B cell (primary cell): Measurements from ENCODE around the gene GTF2A1L. TPM values are rescaled to one million over a fixed set of nuclear protein-coding genes. Genes with fewer than 3 reads are reported as not detected.

Experiments used
- ATAC-seq: fragments of 200-7000 bp; cut with Tn5 transposase; one replicate; pipeline ENCODE4 v1.10.0; 2021; ENCODE audit warnings: low read depth, mild to moderate bottlenecking, moderate number of reproducible peaks, moderate library complexity
- CTCF ChIA-PET: fragments of 350-600 bp; sonication (Branson Sonifier 250); formaldehyde crosslinking; loops from one replicate; lab custom pipeline; 2021; ENCODE audit warnings: antibody characterized with exemption, inconsistent platforms; lab: Charles Lee
- POLR2A ChIA-PET: fragments of 350-600 bp; sonication (Branson Sonifier 250); formaldehyde crosslinking; loops from one replicate; lab custom pipeline; 2021; ENCODE audit warnings: antibody characterized with exemption; lab: Charles Lee
- DNase-seq: peaks from one replicate; pipeline ENCODE4 v3.0.0; 2013
- H2AFZ ChIP-seq: 2 replicates; pipeline ENCODE4 v1.6.1; 2012; ENCODE audit warnings: mild to moderate bottlenecking, low read depth, low read length; ENCODE audit not compliant: insufficient read depth, poor library complexity, severe bottlenecking
- H3K27ac ChIP-seq, 2 donors: 1 replicate in 1 of 2; 2 replicates in 1 of 2; pipeline ENCODE4 v1.5.1; 2012 to 2013; ENCODE audit warnings: low read length in 2 of 2, mild to moderate bottlenecking in 2 of 2, moderate library complexity in 1 of 2
- H3K27me3 ChIP-seq, 4 experiments: fragments of 200-600 bp in 1 of 4; sonication (generic) in 1 of 4; replicated peaks in 1 of 4; 1 replicate in 2 of 4; 2 replicates in 2 of 4; pipeline versions ENCODE4 v1.6.1 to v1.7.0; 2013 to 2016; ENCODE audit warnings: low read length in 3 of 4, mild to moderate bottlenecking in 2 of 4, mixed read lengths in 1 of 4, moderate library complexity in 1 of 4; ENCODE audit not compliant: insufficient read depth in 4 of 4, control insufficient read depth in 3 of 4; ENCODE audit errors: control extremely low read depth in 1 of 4
- H3K36me3 ChIP-seq, 2 experiments: replicated peaks in 1 of 2; 1 replicate in 1 of 2; 2 replicates in 1 of 2; pipeline versions ENCODE4 v1.6.1 to v1.7.1; 2013; ENCODE audit warnings: low read length in 1 of 2; ENCODE audit not compliant: insufficient read depth in 2 of 2, control insufficient read depth in 1 of 2; ENCODE audit errors: control extremely low read depth in 1 of 2, extremely low read depth in 1 of 2
- H3K4me1 ChIP-seq, 2 donors: fragments of 200-600 bp in 1 of 2; sonication (generic) in 1 of 2; 1 replicate in 1 of 2; 2 replicates in 1 of 2; pipeline versions ENCODE4 v1.5.1 to v1.6.1; 2013 to 2017; ENCODE audit warnings: low read length in 2 of 2; ENCODE audit not compliant: control insufficient read depth in 2 of 2, insufficient read depth in 2 of 2
- H3K4me2 ChIP-seq: replicated peaks from 2 replicates; pipeline ENCODE3; 2012; ENCODE audit warnings: mild to moderate bottlenecking, low read depth, low read length; ENCODE audit not compliant: poor library complexity, severe bottlenecking
- H3K4me3 ChIP-seq, 5 experiments: fragments of 200-600 bp in 1 of 5; sonication (generic) in 1 of 5; 1 replicate in 3 of 5; 2 replicates in 2 of 5; pipeline versions ENCODE4 v1.5.1 to v1.7.0; 2011 to 2016; ENCODE audit warnings: low read length in 4 of 5, mild to moderate bottlenecking in 4 of 5, low read depth in 2 of 5, control low read depth in 1 of 5, moderate library complexity in 1 of 5; ENCODE audit not compliant: insufficient read depth in 1 of 5; ENCODE audit errors: control extremely low read depth in 1 of 5, extremely low read depth in 1 of 5
- H3K79me2 ChIP-seq: fragments of 200-600 bp; sonication (generic); one replicate; pipeline ENCODE4 v1.6.0; 2016; ENCODE audit warnings: low read length; ENCODE audit not compliant: control insufficient read depth, insufficient read depth
- H3K9ac ChIP-seq: fragments of 200-600 bp; sonication (generic); 2 replicates; pipeline ENCODE4 v1.6.1; 2017; ENCODE audit warnings: mild to moderate bottlenecking, low read length, moderate library complexity
- H3K9me3 ChIP-seq, 3 donors: one replicate each; pipeline versions ENCODE4 v1.6.1 to v1.7.1; 2013; ENCODE audit warnings: low read length in 2 of 3; ENCODE audit not compliant: control insufficient read depth in 2 of 3, insufficient read depth in 1 of 3; ENCODE audit errors: control extremely low read depth in 1 of 3
- H4K20me1 ChIP-seq: 2 replicates; pipeline ENCODE4 v1.6.0; 2012; ENCODE audit warnings: mild to moderate bottlenecking, low read length; ENCODE audit not compliant: insufficient read depth, control insufficient read depth, poor library complexity, severe bottlenecking
- H3K27ac Mint-ChIP-seq: one replicate; pipeline ENCODE4 v1.8.0; 2021; ENCODE audit warnings: mixed read lengths
- H3K27me3 Mint-ChIP-seq: one replicate; pipeline ENCODE4 v1.8.0; 2021; ENCODE audit warnings: mixed read lengths
- H3K4me1 Mint-ChIP-seq: one replicate; pipeline ENCODE4 v1.8.0; 2021; ENCODE audit warnings: mixed read lengths
- H3K4me3 Mint-ChIP-seq: one replicate; pipeline ENCODE4 v1.8.0; 2021; ENCODE audit warnings: mixed read lengths
- H3K9me3 Mint-ChIP-seq: one replicate; pipeline ENCODE4 v1.8.0; 2022; ENCODE audit warnings: mixed read lengths; ENCODE audit not compliant: insufficient read depth
- EZH2 ChIP-seq: IDR thresholded peaks from 2 replicates; pipeline ENCODE4 v1.6.1; 2012; ENCODE audit warnings: borderline replicate concordance, low read depth, mild to moderate bottlenecking, moderate library complexity, low read length; ENCODE audit not compliant: insufficient read depth, poor library complexity, severe bottlenecking
- WGBS: methylation state at CpG from one replicate; pipeline ENCODE4 v1.1.5; 2013; ENCODE audit warnings: missing lambda C conversion rate; ENCODE audit not compliant: insufficient coverage; 5-methylcytosine and 5-hydroxymethylcytosine counted together
- intact Hi-C: fragments of 100-400 bp; cut with micrococcal nuclease; formaldehyde crosslinking; loops from one replicate; pipeline ENCODE4 v1.10.0; 2022
- polyA minus RNA-seq: library from RNA; depleted of rRNA, polyadenylated mRNA; stranded (reverse); fragments of >200 nt; gene quantifications from 2 replicates; pipeline ENCODE4 v1.2.3, GENCODE V29; 2012
- polyA plus RNA-seq: library from polyadenylated mRNA; depleted of rRNA; stranded (reverse); fragments of >200 nt; gene quantifications from 2 replicates; pipeline ENCODE4 v1.2.3, GENCODE V29; 2012
- total RNA-seq, 2 donors: library from RNA; stranded (reverse); fragments of 120-200 nt in 1 of 2; gene quantifications; 1 replicate in 1 of 2; 2 replicates in 1 of 2; pipeline versions ENCODE4 v1.2.3 to v1.2.4, GENCODE V29; 2013 to 2022
- TF ChIP-seq, protein P1 (sequence below): fragments of 200-600 bp; IDR thresholded peaks from one replicate; pipeline ENCODE4 v1.8.0; 2022; ENCODE audit warnings: antibody characterized with exemption, mild to moderate bottlenecking

GTF2A1L gene, protein sequence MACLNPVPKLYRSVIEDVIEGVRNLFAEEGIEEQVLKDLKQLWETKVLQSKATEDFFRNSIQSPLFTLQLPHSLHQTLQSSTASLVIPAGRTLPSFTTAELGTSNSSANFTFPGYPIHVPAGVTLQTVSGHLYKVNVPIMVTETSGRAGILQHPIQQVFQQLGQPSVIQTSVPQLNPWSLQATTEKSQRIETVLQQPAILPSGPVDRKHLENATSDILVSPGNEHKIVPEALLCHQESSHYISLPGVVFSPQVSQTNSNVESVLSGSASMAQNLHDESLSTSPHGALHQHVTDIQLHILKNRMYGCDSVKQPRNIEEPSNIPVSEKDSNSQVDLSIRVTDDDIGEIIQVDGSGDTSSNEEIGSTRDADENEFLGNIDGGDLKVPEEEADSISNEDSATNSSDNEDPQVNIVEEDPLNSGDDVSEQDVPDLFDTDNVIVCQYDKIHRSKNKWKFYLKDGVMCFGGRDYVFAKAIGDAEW
- not detected in 2 replicates for total RNA-seq
- total RNA-seq (2013): 0.12 TPM
- polyA plus RNA-seq: not detected in 2 replicates
- polyA minus RNA-seq: not detected in 2 replicates

DNA sequence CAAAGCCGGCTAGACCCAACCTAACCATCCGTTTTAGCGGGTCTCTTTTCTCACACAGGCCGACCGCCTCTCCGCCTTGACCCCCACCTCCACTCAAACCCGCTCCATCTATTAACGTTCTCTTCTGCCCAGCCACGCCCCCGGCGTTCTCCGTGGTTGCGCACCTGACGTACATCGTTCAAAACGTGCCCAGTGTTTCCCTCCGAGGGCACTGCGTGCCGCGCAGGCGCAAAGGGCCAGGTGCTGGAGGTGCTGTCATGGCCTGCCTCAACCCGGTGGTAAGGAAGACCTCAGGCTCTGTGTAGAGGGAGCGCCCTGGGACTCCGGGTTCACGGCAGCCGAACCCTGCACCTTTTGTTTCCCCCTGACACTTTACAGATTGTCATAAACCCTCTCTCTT lies at the start of gene GTF2A1L:
Gene GTF2A1L (plus strand): TSS at position 239 of the 400 bp plus-strand sequence. CDS start 19 bp downstream, at position 258.
- Mint-ChIP-seq H3K4me1 (no peaks in the 10 kb centered on the region), H3K27ac (no peak within 1 kb of the TSS), H3K27me3 (peaks cover 12% of the 10 kb centered on the region), H3K4me3 (no peak within 1 kb of the TSS), H3K9me3 (no peaks in the 10 kb centered on the region)
- ChIA-PET POLR2A (no interaction called here), CTCF (no interaction called here)
- Histone ChIP-seq H3K79me2 (no peaks in the 10 kb centered on the region), H3K36me3 (no peaks in the 10 kb centered on the region), H3K4me1 (no peaks in the 10 kb centered on the region), H2AFZ (no peak within 1 kb of the TSS), H4K20me1 (no peaks in the 10 kb centered on the region), H3K4me3 (no peak within 1 kb of the TSS), H3K27me3 (peaks cover 0 to 3% (median 0%) of the 10 kb centered on the region in 4 experiments), H3K4me2 (no peak within 1 kb of the TSS), H3K9me3 (peaks cover 0 to 6% (median 0%) of the 10 kb centered on the region in 3 donors), H3K9ac (no peak within 1 kb of the TSS), H3K27ac (no peak within 1 kb of the TSS)
- TF ChIP-seq EZH2: no peak
- TF ChIP-seq, protein P1, sequence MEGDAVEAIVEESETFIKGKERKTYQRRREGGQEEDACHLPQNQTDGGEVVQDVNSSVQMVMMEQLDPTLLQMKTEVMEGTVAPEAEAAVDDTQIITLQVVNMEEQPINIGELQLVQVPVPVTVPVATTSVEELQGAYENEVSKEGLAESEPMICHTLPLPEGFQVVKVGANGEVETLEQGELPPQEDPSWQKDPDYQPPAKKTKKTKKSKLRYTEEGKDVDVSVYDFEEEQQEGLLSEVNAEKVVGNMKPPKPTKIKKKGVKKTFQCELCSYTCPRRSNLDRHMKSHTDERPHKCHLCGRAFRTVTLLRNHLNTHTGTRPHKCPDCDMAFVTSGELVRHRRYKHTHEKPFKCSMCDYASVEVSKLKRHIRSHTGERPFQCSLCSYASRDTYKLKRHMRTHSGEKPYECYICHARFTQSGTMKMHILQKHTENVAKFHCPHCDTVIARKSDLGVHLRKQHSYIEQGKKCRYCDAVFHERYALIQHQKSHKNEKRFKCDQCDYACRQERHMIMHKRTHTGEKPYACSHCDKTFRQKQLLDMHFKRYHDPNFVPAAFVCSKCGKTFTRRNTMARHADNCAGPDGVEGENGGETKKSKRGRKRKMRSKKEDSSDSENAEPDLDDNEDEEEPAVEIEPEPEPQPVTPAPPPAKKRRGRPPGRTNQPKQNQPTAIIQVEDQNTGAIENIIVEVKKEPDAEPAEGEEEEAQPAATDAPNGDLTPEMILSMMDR: no peak
- intact Hi-C loops: no loop called here
- 72% methylated on average over 22 of the region's 26 CpGs for WGBS
- ATAC-seq (no peak), DNase-seq (no peak)

DNA sequence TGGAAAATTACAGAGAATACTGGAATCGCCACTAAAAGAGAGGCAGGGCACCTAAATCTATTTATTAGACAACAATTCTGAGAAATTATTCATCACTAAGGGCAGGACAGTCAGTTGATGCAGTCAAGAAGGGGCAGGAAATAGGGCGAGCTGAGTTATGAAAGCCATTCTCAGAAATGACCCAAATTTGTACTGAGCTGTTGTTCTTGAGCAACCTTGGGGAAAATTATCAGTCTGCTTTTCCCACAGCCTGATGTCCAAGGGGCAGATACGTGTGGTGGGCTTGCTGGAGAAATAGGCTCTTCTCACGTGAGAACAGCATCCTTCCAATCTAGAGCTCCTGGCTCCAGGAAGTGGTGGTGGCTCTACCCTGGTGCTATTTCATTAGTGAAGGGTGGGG lies 49.1 kb upstream of the GTF2A1L start:
- TF ChIP-seq, protein P1: no peak
- TF ChIP-seq EZH2: no peak
- Histone ChIP-seq H2AFZ (no peak overlapping the region), H3K27me3 (peaks cover 0 to 3% (median 0%) of the 10 kb centered on the region in 4 experiments), H3K79me2 (no peaks in the 10 kb centered on the region), H3K9me3 (no peaks in the 10 kb centered on the region), H3K4me3 (no peak overlapping the region), H3K36me3 (no peaks in the 10 kb centered on the region), H3K4me2 (no peak overlapping the region), H4K20me1 (no peaks in the 10 kb centered on the region), H3K9ac (no peak overlapping the region), H3K4me1 (no peaks in the 10 kb centered on the region), H3K27ac (no peak overlapping the region)
- Mint-ChIP-seq H3K27ac (no peak overlapping the region), H3K4me3 (no peak overlapping the region), H3K9me3 (no peaks in the 10 kb centered on the region), H3K27me3 (peaks cover 27% of the 10 kb centered on the region), H3K4me1 (no peaks in the 10 kb centered on the region)
- intact Hi-C loops: no loop called here
- CTCF ChIA-PET: no interaction called here
- POLR2A ChIA-PET: no interaction called here
- ATAC-seq (no peak), DNase-seq (no peak)
- 90% methylated on average over 2 of the region's 4 CpGs for WGBS
